Lower leg skin (tissue), 4 donors: Measurements from ENCODE around the gene DGUOK. TPM values are rescaled to one million over a fixed set of nuclear protein-coding genes. Genes with fewer than 3 reads are reported as not detected.
A peak's percentile ranks its signal among the peaks of the same experiment; 100 is the strongest.

ENCODE experiments used
- DNase-seq, 2 donors: peaks; one replicate each; pipeline ENCODE4 v3.0.0-alpha.2; 2019; ENCODE audit warnings: low spot score in 2 of 2
- H3K4me3 ChIP-seq: fragments of 200-600 bp; sonication (generic); 2 replicates; pipeline ENCODE4 v1.5.1; 2017; ENCODE audit warnings: mild to moderate bottlenecking, low read depth; ENCODE audit not compliant: poor library complexity, severe bottlenecking
- POLR2A ChIP-seq, 2 donors: fragments of 450-650 bp; IDR thresholded peaks; one replicate each; pipeline ENCODE4 v1.6.1; 2016 to 2017; ENCODE audit warnings: antibody characterized with exemption in 2 of 2, mild to moderate bottlenecking in 1 of 2, moderate library complexity in 1 of 2
- WGBS, 2 donors: methylation state at CpG; one replicate each; pipeline ENCODE4 v1.1.5; 2018; 5-methylcytosine and 5-hydroxymethylcytosine counted together
- intact Hi-C: fragments of 100-400 bp; cut with DNase I; formaldehyde crosslinking; loops from one replicate; pipeline ENCODE4 v1.15.0; 2023; ENCODE audit warnings: low total_unique reads
- total RNA-seq, 4 donors: library from RNA; depleted of rRNA; stranded (reverse); fragments of >200 nt; gene quantifications; one replicate each; pipeline ENCODE4 v1.1.0, GENCODE V29; 2016
- TF ChIP-seq, protein P1 (sequence below), 3 donors: fragments of 450-650 bp; IDR thresholded peaks; one replicate each; pipeline ENCODE4 v1.5.1; 2016; ENCODE audit warnings: antibody characterized with exemption in 3 of 3, mild to moderate bottlenecking in 3 of 3, moderate library complexity in 2 of 3

Gene DGUOK
- total RNA-seq, 4 donors from 2014 or later: 34.4 to 73.2 (median 48.0) TPM

DNA sequence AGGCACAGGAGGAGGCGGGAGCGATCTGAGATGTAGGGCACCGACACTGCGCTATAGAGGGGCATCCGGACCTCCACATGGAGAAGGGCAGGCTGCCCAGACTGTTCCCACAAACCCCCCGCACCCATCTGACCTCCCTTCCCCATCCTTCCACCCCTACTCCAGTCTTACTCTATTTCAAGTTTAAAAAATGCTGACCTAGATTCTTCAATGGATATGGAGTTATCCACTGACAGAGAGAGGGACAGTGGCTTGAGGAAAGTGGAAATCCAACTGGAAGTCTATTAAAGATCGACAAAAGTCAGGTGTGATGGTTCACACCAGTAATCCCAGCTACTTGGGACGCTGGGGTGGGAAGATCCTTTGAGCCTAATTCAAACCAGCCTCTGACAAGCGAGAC lies 5.1 kb upstream of the DGUOK start:
- 84 to 88% methylated on average over 9 of the region's 9 CpGs for WGBS, 2 donors
- TF ChIP-seq, protein P1, sequence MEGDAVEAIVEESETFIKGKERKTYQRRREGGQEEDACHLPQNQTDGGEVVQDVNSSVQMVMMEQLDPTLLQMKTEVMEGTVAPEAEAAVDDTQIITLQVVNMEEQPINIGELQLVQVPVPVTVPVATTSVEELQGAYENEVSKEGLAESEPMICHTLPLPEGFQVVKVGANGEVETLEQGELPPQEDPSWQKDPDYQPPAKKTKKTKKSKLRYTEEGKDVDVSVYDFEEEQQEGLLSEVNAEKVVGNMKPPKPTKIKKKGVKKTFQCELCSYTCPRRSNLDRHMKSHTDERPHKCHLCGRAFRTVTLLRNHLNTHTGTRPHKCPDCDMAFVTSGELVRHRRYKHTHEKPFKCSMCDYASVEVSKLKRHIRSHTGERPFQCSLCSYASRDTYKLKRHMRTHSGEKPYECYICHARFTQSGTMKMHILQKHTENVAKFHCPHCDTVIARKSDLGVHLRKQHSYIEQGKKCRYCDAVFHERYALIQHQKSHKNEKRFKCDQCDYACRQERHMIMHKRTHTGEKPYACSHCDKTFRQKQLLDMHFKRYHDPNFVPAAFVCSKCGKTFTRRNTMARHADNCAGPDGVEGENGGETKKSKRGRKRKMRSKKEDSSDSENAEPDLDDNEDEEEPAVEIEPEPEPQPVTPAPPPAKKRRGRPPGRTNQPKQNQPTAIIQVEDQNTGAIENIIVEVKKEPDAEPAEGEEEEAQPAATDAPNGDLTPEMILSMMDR (IDR thresholded peaks at IDR 0.05): no peak
- no peak for TF ChIP-seq POLR2A (IDR thresholded peaks at IDR 0.05)
- no peak for DNase-seq
- no peak overlapping the region for H3K4me3 ChIP-seq
- intact Hi-C loops: no loop called here

DNA sequence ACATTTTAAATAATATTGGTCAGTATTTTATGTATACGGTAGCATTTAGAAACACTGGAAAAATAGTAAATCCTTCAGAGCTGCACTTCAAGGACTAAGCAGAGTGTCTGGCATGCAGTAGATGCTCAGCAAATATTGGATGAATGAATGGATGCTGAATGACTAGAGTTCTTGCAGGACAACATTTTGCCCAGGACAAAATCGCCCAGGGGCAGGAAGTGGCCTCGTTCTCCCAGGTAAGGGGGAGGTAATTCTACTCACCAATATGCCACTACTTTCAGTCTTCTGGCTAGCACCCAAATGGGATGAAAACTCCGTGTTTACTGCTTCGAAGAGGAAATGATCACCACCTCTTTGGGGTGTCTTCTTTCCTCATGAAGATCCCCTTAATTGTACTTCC lies 4.0 kb upstream of the DGUOK start:
- intact Hi-C loops: no loop called here
- H3K4me3 ChIP-seq: no peak overlapping the region
- TF ChIP-seq, protein P1 (IDR thresholded peaks at IDR 0.05): no peak
- TF ChIP-seq POLR2A (IDR thresholded peaks at IDR 0.05): no peak
- no peak for DNase-seq
- WGBS, 2 donors: 46 to 49% methylated on average over 5 of the region's 5 CpGs

DNA sequence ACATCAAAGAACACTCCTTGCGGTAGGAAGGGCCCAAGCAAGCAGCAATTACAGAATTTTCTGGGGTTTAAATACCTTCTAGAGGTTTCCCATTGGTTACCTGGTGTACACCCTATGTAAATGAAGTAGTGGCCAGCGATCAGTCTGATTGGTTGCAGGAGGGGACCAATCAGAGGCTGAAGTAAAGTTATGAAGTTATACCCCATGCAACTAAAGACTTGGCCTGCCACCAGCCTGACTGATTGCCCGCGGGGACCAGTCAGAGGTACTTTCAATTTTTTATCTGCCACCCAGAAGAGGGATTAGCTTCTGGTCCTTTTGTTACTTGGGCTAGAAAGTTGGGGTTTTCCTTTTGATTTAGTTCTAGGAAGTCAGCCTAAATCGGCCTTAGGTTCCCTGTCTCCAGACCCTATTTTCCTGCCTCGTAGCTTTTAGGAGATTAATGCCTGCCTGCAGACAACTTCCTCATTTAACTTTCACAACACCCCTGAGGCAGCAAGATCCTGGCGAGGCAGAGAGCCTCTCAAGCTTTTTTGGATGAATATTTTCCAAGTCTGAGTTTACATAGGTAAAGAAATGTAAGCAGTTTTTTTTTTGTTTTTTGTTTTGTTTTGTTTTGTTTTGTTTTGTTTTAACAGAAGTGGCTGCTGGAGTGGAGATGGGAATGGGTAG lies 1.5 kb upstream of the DGUOK start:
- DNase-seq: no peak
- WGBS, 2 donors: 58 to 65% methylated on average over 7 of the region's 7 CpGs
- H3K4me3 ChIP-seq: no peak overlapping the region
- TF ChIP-seq, protein P1 (IDR thresholded peaks at IDR 0.05): no peak
- TF ChIP-seq POLR2A (IDR thresholded peaks at IDR 0.05): no peak
- intact Hi-C loops: no loop called here

DNA sequence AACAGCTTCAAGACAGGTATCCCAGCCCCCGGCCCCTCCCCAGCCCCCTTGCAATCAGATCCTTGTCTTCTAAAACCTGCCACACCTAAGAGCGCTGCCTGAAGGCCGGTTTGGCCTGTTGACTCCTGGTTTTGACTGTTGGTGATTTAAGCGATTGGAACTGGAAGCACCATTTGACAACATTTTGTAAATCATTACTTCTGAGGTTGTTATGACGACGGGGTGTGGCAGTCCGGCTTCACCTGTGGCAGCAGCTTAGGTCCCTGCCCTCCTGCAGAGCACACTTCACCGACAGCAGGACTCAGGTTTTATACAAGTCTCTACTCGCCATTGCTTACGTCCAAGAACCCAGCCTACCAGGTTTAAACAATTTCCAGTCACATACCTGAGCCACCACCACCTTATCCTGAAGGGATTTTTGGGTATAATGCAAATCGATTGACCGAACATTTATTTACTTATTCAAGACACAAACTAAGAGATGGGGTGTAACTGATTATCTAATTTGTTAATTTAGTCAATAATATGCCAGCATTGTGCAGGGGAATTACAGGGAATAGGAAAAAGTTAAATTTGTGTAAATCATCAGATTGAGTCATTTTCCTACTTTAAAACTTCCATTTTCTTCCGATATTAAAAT lies 707 bp upstream of the DGUOK start:
- intact Hi-C loops: no loop called here
- TF ChIP-seq POLR2A (IDR thresholded peaks at IDR 0.05): no peak
- TF ChIP-seq, protein P1 (IDR thresholded peaks at IDR 0.05): no peak
- H3K4me3 ChIP-seq: no peak overlapping the region
- 49 to 54% methylated on average over 13 of the region's 13 CpGs for WGBS, 2 donors
- peak; percentile 64 to 86 for DNase-seq

DNA sequence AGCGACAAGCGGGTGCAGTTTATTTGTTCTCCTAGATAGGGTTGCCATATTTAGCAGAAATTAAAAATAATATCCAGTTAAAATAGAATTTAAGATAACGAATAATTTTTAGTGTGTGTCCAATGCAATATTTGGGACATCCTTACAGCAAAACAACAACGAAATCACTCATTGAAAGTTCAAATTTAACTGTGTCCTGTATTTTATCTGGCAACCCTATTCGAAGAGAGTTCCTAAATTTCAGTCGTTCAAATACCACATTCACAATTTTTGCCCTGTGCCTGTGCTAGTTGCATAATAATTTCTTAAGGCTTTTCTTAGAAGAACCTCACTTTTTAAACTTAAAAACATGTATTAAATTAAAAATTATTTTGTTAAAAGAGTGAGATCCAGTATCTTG lies 664 bp downstream of the DGUOK start:
- WGBS, 2 donors: 16 to 19% methylated on average over 6 of the region's 6 CpGs
- TF ChIP-seq, protein P1 (IDR thresholded peaks at IDR 0.05): no peak
- TF ChIP-seq POLR2A (IDR thresholded peaks at IDR 0.05): no peak
- peak overlapping the region; percentile 91 for H3K4me3 ChIP-seq
- DNase-seq: no peak
- intact Hi-C loops: no loop called here
